ENCODE measurements around the gene PRDX2.

PRDX2 gene

DNA sequence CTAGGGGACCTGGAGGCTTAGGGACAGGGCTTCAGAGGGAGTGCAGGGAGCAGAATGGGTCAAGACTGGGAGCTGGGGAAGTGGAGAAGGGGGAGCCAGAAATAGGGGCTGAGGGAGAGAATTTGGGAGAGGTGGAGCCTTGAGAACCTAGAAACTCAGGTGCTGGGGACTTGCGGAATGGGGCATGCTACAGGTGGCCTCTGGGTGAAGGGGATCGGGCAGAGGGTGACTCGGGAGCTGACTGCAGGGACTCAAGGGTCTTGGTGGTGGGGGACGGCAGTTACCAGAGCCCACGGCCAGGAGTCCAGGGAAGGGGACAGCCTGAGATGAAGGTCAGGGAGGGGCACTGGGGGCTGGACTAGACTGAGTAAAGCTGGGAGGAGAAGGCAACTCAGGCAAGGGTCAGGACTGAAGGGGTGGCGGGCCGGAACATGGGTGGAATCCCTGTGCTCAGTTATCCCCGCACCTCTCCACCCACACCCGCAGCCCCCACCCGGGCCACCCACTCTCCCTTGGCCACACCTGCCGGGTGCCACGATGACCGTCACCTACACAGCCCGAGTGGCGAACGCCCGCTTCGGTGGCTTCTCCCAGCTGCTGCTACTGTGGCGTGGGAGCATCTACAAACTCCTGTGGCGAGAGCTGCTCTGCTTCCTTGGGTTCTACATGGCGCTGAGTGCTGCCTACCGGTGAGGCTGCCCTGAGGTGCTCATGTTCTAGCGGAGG, 49.4 kb downstream of the PRDX2 start:
- no peak for DNase-seq (ENCODE audit: low read depth)

DNA sequence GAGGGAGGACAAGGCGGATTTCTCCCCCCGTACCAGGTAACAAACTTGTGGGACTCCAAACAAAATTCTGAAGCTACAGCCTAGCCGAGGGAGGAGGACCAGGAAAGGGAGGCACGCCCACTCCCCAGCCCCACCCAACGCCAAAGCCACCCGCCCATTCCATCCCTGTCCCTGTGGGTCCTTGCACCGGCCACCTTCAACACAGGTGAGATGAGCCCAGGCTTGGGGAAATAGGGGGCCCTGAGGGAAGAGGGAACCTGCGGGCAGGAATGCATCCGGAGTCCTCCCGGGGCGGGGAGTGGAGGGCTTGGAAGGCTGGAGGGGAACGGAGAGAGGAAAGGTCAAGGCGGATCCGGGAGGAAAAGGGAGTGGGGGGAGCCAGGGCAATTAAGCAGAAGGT, 50.0 kb downstream of the PRDX2 start, which contains the start of gene BEST2:
Gene BEST2, plus strand, starts transcription at position 157 of the 400 bp plus-strand sequence. CDS start 802 bp downstream, outside the sequence.
- DNase-seq (ENCODE audit: low read depth): no peak

DNA sequence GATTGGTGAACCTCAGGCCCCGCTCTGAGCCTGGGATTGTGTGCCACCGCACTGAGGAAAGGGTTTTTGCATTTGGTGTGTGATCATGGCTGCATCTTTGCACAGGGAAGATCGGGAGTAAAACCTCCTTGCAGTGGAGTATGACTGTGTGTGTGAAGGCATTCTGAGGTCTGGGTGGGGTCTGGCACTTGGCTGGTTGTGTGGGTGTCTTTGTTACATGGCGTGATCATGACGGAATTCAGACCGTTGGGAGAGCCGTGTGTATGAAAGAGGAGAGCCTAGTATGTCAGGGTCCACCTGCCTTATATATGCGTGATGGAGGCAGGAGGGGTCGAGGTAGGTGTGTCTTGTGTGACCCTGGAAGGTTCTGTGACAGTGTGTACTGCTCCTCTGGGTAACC, 50.7 kb downstream of the PRDX2 start:
- no peak for DNase-seq (ENCODE audit: low read depth)

DNA sequence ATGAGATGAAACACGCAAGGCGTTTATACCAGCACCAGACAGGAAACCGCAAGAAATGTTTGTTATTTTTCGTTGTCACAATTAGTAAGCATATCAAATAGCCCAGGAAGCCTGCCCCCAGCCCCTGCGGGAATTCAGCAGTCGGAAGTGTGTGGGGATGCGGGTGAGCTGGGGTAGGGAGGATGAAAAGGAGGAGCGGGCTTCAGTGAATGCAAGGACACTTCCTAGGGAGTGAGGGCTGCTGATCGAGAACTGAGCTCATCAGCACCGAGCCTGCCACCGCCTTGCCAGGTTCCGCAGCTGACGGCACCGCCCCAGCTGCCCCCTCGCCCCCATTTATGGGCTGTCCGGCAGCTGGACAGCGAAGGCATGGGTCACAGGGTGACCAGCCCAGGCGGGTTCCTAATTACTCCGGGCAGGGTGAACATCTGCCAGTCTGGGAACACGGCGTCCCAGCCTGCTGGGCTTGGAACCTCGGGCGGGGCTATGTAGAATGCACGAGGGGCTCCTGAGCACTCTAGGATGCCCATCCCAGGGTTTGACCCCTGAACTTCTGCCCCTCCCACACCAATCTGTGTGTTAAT, 51.6 kb downstream of the PRDX2 start:
- DNase-seq (ENCODE audit: low read depth): no peak

DNA sequence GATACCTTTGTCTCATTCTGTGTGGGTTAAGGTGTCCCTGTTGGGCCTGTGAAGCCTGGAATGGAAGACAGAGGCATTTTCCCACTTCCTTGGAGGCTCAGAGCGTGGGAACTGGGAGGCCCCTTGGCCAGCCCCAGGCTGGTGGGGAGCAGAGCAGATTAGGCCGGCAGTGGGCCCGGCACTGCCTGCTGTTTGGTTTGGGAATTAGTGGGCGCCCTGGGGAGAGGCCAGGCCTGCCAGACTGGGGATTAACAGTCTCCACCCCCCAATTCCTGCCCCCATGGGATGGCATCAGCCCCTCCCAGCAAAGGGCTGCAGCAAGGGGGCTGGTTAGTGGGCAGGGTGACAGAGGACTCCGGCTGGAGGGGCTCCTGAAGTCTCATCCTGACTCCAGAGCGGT, 53.1 kb downstream of the PRDX2 start:
- DNase-seq (ENCODE audit: low read depth): no peak

Data from stimulated activated CD8-positive, alpha-beta memory T cell treated with anti-CD3 and anti-CD28 coated beads, Interleukin-12 subunit alpha, Interleukin-12 subunit beta, amount 100 ng/mL, for 1 hour (primary cell).